Activated CD8-positive, alpha-beta T cell treated with anti-CD3 and anti-CD28 coated beads, Interleukin-2, amount 10 ng/mL, durations not matched to agents 7 days and 5 days (primary cell): ENCODE results near the gene EDRF1. TPM values are rescaled to one million over a fixed set of nuclear protein-coding genes. Genes with fewer than 3 reads are reported as not detected.

Experiments used
- ATAC-seq: fragments of 150-1000 bp; cut with Tn5 transposase; one replicate; pipeline ENCODE4 v1.10.0; 2021; ENCODE audit warnings: moderate library complexity
- CTCF ChIA-PET: fragments of 350-600 bp; sonication (Branson Sonifier 250); formaldehyde crosslinking; loops from one replicate; lab custom pipeline; 2021; ENCODE audit warnings: antibody characterized with exemption; lab: Charles Lee
- POLR2A ChIA-PET: fragments of 350-600 bp; sonication (Branson Sonifier 250); formaldehyde crosslinking; loops from one replicate; lab custom pipeline; 2021; ENCODE audit warnings: antibody characterized with exemption; lab: Charles Lee
- DNase-seq: peaks from one replicate; pipeline ENCODE4 v3.0.0-alpha.2; 2020
- H3K27ac Mint-ChIP-seq: one replicate; pipeline ENCODE4 v1.8.0; 2021; ENCODE audit warnings: mild to moderate bottlenecking, mixed read lengths
- H3K27me3 Mint-ChIP-seq: one replicate; pipeline ENCODE4 v1.8.0; 2021; ENCODE audit warnings: low read depth, mixed read lengths
- H3K36me3 Mint-ChIP-seq: one replicate; pipeline ENCODE4 v1.8.0; 2021; ENCODE audit warnings: low read depth, mixed read lengths
- H3K4me1 Mint-ChIP-seq: one replicate; pipeline ENCODE4 v1.8.0; 2021; ENCODE audit warnings: low read depth, mixed read lengths
- H3K4me3 Mint-ChIP-seq: one replicate; pipeline ENCODE4 v1.8.0; 2021; ENCODE audit warnings: mild to moderate bottlenecking, mixed read lengths
- H3K9me3 Mint-ChIP-seq: one replicate; pipeline ENCODE4 v1.8.0; 2022; ENCODE audit warnings: mixed read lengths; ENCODE audit not compliant: insufficient read depth
- total RNA-seq, 2 experiments: library from RNA; stranded (reverse); gene quantifications; one replicate each; pipeline ENCODE4 v1.2.3, GENCODE V29; 2021

EDRF1 gene
- total RNA-seq, 2 experiments from 2014 or later = 33.7 to 34.1 TPM

- no peak overlapping the region for H3K27ac Mint-ChIP-seq
Observed at GRCh38 chr10:125783408-125783807, 63.9 kb downstream of the EDRF1 start.

GRCh38 chr10:125783957-125784356 is 64.4 kb downstream of the EDRF1 start:
- Mint-ChIP-seq H3K27me3 (no peaks in the 10 kb centered on the region), H3K9me3 (no peaks in the 10 kb centered on the region), H3K4me1 (peaks cover 19% of the 10 kb centered on the region), H3K4me3 (no peak overlapping the region), H3K27ac (no peak overlapping the region), H3K36me3 (peaks cover 7% of the 10 kb centered on the region)
- ChIA-PET POLR2A (no interaction called here), CTCF (no interaction called here)
- no peak for DNase-seq
- no peak for ATAC-seq

More at GRCh38 chr10:125783408-125783807, 63.9 kb downstream of the EDRF1 start:
- Mint-ChIP-seq H3K4me3 (no peak overlapping the region), H3K4me1 (peaks cover 14% of the 10 kb centered on the region), H3K27me3 (no peaks in the 10 kb centered on the region), H3K36me3 (peaks cover 3% of the 10 kb centered on the region), H3K9me3 (no peaks in the 10 kb centered on the region)
- ATAC-seq (no peak), DNase-seq (no peak)
- ChIA-PET CTCF (interaction anchor here (0.7 kb wide), 1 partner anchor 937 kb away, joined by 3 read pairs; no protein-coding TSS in a partner anchor), POLR2A (no interaction called here)

GRCh38 chr10:125785791-125786190 is 66.3 kb downstream of the EDRF1 start:
- no peaks in the 10 kb centered on the region for H3K27me3 Mint-ChIP-seq
- POLR2A ChIA-PET = no interaction called here
- no peak overlapping the region for H3K4me3 Mint-ChIP-seq
- ATAC-seq (no peak), DNase-seq (no peak)
- CTCF ChIA-PET = interaction anchor here (1.1 kb wide), 1 partner anchor 22 kb away, joined by 3 read pairs; no protein-coding TSS in a partner anchor
- peaks cover 12% of the 10 kb centered on the region for H3K36me3 Mint-ChIP-seq
- peaks cover 24% of the 10 kb centered on the region for H3K4me1 Mint-ChIP-seq
- no peaks in the 10 kb centered on the region for H3K9me3 Mint-ChIP-seq
- H3K27ac Mint-ChIP-seq = no peak overlapping the region

GRCh38 chr10:125788156-125789034 is 68.9 kb downstream of the EDRF1 start:
- peak; percentile 71 for ATAC-seq
- Mint-ChIP-seq H3K27ac (peak overlapping the region; percentile 70), H3K27me3 (no peaks in the 10 kb centered on the region), H3K9me3 (no peaks in the 10 kb centered on the region), H3K4me3 (peak overlapping the region; percentile 1), H3K4me1 (peaks cover 24% of the 10 kb centered on the region), H3K36me3 (peaks cover 19% of the 10 kb centered on the region)
- peak; percentile 32 for DNase-seq
- POLR2A ChIA-PET = interaction anchor here (0.7 to 0.9 kb wide), 2 partner anchors 36 to 189 kb away, joined by 3 to 4 read pairs; partner anchors contain the start of gene BCCIP
- CTCF ChIA-PET = interaction anchor here (1.0 to 1.1 kb wide), 2 partner anchors 9 to 13 kb away, joined by 3 read pairs; no protein-coding TSS in a partner anchor

GRCh38 chr10:125792342-125793300 is 73.1 kb downstream of the EDRF1 start:
- DNase-seq = no peak
- no peak for ATAC-seq
- Mint-ChIP-seq H3K4me3 (no peak overlapping the region), H3K27me3 (no peaks in the 10 kb centered on the region), H3K4me1 (peaks cover 18% of the 10 kb centered on the region), H3K36me3 (peaks cover 27% of the 10 kb centered on the region), H3K27ac (no peak overlapping the region), H3K9me3 (no peaks in the 10 kb centered on the region)
- CTCF ChIA-PET = no interaction called here
- POLR2A ChIA-PET = no interaction called here

GRCh38 chr10:125795128-125795527 is 75.6 kb downstream of the EDRF1 start:
- DNase-seq = no peak
- no peak for ATAC-seq
- no peak overlapping the region for H3K27ac Mint-ChIP-seq
- H3K4me1 Mint-ChIP-seq = no peaks in the 10 kb centered on the region
- POLR2A ChIA-PET = no interaction called here
- no peak overlapping the region for H3K4me3 Mint-ChIP-seq
- no peaks in the 10 kb centered on the region for H3K9me3 Mint-ChIP-seq
- peaks cover 18% of the 10 kb centered on the region for H3K36me3 Mint-ChIP-seq
- H3K27me3 Mint-ChIP-seq = no peaks in the 10 kb centered on the region
- CTCF ChIA-PET = no interaction called here

- DNase-seq = no peak
- ChIA-PET CTCF (no interaction called here), POLR2A (no interaction called here)
- Mint-ChIP-seq H3K4me3 (no peak overlapping the region), H3K27ac (no peak overlapping the region), H3K9me3 (no peaks in the 10 kb centered on the region), H3K36me3 (peaks cover 17% of the 10 kb centered on the region), H3K27me3 (no peaks in the 10 kb centered on the region), H3K4me1 (no peaks in the 10 kb centered on the region)
- ATAC-seq = no peak
Observed at GRCh38 chr10:125795637-125796190, 76.2 kb downstream of the EDRF1 start.

GRCh38 chr10:125797424-125797823 is 77.9 kb downstream of the EDRF1 start:
- ChIA-PET CTCF (interaction anchor here (1.1 kb wide), 1 partner anchor 9 kb away, joined by 3 read pairs; no protein-coding TSS in a partner anchor), POLR2A (no interaction called here)

GRCh38 chr10:125797994-125798662 is 78.6 kb downstream of the EDRF1 start:
- no peaks in the 10 kb centered on the region for H3K4me1 Mint-ChIP-seq
- ChIA-PET CTCF (no interaction called here), POLR2A (no interaction called here)
- H3K27me3 Mint-ChIP-seq = no peaks in the 10 kb centered on the region
- peaks cover 13% of the 10 kb centered on the region for H3K36me3 Mint-ChIP-seq
- no peak overlapping the region for H3K4me3 Mint-ChIP-seq
- no peaks in the 10 kb centered on the region for H3K9me3 Mint-ChIP-seq
- peak overlapping the region; percentile 12 for H3K27ac Mint-ChIP-seq
- ATAC-seq (no peak), DNase-seq (no peak)

More at GRCh38 chr10:125797424-125797823, 77.9 kb downstream of the EDRF1 start:
- no peak for DNase-seq
- Mint-ChIP-seq H3K27ac (no peak overlapping the region), H3K36me3 (peaks cover 13% of the 10 kb centered on the region), H3K27me3 (no peaks in the 10 kb centered on the region), H3K4me1 (no peaks in the 10 kb centered on the region), H3K9me3 (no peaks in the 10 kb centered on the region), H3K4me3 (no peak overlapping the region)
- ATAC-seq = no peak

- Mint-ChIP-seq H3K27me3 (no peaks in the 10 kb centered on the region), H3K9me3 (no peaks in the 10 kb centered on the region), H3K36me3 (peaks cover 5% of the 10 kb centered on the region), H3K4me1 (no peaks in the 10 kb centered on the region), H3K27ac (no peak overlapping the region), H3K4me3 (no peak overlapping the region)
- POLR2A ChIA-PET = no interaction called here
- DNase-seq (no peak), ATAC-seq (no peak)
- CTCF ChIA-PET = no interaction called here
Observed at GRCh38 chr10:125799451-125800182, 80.1 kb downstream of the EDRF1 start.
